ENCODE measurements around the gene CLEC1A.
"Not testable (repeated sequence)": the region's sequence is repeated elsewhere in the genome, so short reads cannot be mapped to it uniquely, and the experiment has no call there.

Gene CLEC1A

DNA sequence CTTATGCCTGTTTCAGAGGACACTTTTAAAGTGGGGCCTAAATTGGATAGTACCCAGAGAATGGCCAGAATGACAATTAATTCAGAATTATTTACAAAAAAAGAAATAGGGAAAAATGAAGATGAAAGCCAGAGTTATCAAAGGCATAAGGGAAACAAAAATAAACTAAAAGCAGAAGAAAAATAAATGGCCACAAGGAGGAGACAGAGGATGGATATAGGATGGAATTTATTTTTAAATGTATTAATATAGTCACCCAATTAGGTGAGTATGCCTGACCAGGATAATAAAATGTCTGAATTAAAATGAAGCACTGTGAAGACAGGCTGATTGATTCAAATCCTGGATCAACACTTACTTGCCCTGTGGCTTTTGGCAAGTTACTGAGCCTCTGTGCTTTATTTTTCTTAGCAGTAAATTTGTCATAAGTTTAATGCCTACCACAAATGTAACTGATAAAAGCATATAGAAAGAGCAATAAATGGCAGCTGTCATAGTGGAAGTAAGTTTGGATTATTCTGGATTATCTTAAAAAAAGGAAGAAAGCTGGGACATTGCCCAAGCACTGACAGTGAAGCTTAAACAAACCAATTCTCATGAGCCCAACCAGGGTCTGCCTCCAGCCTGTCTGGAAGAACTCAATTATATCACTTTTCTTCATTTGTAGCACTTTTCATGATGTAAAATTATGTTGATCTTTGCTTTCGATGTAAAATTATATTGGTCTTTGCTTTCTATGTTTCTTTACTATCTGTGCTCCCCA lies 64.8 kb downstream of the CLEC1A start:
- peak; percentile 63 for DNase-seq

DNA sequence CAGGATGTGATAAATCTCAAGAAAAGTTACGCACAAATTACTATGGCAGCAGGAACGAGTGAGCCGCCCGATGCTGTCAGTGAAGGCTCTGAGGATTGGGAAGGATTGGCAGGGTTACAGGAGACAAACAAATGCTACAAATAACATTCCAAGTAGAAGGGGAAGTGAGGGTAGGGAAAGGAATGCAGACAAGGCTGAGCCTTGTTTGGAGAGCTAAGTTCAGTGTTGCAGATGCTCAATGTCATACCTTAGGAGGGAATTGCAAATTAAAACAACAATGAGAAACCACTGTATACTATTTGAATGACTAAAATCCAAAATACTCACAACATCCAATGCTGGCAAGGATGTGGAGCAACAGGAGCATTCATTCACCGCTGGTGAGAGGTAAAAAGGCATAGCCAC lies 67.0 kb downstream of the CLEC1A start:
- no peak for DNase-seq

DNA sequence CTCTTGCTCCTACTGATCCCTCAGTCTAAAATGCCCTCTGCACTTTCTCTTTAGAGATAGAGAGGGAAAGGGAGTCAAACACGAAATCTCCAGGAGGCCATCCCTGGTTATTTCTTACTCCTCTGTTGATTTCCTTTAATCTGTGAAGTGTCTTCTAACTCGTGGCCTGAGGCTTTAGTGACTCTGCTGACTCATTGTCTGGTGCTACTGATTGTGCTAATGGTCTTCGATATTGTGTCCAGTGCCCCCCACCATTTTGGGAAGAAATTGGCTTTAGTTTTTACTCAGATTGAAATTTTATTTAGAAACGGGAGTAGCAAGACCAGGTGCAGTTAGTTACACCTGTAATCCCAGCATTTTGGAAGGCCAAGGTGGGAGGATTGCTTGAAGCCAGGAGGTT lies 67.5 kb downstream of the CLEC1A start:
- DNase-seq = no peak

DNA sequence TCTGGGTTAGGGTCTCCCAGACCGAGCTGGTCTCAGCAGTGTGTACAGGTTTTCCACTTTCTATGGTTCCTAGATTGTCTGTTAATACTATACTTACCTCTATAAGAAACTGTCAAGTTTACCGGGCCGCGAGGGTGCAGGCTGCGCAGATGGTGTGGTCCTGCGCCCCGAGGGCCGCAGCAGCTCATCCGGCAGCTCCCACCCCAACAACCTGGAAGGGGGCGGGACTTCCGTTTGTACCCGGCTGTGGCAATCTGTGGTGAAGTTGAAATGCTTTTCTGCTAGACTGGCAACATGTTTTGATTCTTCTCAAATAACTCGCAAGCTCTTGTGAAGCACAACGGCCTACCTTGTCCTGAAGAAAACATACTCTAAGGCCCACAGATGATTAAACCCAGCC lies 68.3 kb downstream of the CLEC1A start, which contains the start of gene CLEC9A:
Gene CLEC9A (plus strand): TSS at position 237 of the 400 bp plus-strand sequence. CDS start 22,006 bp downstream, outside the sequence.
- DNase-seq = no peak

DNA sequence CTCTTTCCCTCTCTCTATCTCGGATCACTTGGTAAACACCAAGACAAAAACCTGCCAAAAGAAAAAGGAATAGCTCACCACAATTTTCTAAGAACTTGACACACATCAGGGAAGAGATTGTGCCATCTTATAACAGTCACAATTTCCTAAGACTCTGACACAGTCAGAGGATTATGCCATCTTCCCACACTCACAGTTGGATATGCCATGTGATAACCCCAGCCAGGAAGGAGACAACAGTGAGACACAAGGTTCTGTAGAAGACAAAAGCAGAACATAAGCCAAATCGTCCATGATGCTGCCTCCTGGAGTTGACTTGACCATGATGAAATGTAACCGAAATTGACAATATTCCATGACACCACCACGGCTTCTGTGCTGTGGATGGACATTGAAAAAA lies 71.1 kb downstream of the CLEC1A start:
- peak; percentile 25 for DNase-seq

DNA sequence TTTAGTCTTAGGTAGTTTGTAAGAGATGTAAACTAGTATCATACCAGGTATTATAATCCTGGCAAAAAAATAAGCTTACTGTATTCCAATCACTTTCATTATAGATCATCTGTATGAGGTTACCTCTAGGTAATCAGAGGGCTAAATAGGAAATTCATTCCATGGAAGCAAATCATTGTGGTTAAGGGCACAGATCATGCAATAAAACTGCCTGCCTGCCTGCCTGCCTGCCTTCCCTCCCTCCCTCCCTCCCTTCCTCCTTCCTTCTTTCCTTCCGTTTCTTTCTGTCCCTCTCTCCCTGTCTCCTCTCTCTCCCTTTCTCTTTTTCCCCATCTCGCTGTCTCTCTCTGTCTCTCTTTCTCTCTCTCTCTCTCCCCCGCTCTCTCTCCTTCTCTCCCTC lies 71.5 kb downstream of the CLEC1A start:
- DNase-seq = no peak

DNA sequence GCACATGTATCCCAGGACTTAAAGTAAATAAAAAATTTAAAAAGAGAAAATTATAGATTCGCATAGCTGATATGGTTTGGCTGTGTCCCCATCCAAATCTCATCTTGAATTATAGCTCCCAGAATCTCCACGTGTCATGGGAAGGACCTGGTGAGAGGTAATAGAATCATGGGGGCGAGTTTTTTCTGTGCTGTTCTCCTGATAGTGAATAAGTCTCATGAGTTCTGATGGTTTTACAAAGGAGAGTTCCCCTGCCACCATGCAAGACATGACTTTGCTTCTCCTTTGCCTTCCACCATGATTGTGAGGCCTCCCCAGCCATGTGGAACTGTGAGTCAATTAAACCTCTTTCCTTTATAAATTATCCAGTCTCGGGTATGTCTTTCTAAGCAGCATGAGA lies 72.1 kb downstream of the CLEC1A start:
- not testable (repeated sequence) for DNase-seq

DNA sequence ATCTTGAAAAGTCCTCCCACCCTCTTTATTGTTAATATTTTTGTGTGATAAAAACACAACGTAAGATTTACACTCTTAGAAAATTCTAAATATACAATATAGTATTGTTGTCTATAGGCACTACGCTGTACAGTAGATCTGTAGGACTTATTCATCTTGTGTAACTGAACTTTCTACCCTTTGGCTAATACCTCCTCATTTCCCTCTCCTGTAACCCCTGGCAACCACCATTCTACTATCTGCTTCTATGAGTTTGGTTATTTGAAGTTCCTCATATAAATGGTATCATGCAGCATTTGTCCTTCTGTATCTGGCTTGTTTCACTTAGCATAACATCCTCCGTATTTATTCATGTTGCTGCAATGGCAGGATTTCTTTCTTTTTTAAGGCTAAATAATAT lies 73.5 kb downstream of the CLEC1A start:
- DNase-seq = no peak

DNA sequence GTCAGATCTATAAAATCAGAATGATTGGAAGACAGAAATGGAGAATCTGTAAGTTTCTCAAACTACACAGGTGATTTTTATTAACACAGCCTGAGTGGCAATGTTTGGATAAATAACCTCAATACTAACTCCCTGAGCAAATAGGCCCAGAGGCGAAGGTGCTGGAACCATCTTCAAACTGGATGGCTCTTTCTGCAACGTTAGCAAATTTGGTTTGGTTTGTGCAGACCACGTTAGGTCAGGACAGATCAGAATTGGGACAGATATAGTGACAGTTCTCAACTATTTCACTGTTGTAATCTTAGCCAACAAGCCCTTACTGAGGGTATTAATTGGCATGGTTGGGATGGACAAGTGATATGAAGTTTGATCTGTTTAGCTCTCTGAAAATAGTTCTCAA lies 77.4 kb downstream of the CLEC1A start:
- no peak for DNase-seq

Data from DMS53 (cell line).